RPMI7951 (cell line): ENCODE results near the gene TMEM37. TPM values are rescaled to one million over a fixed set of nuclear protein-coding genes. Genes with fewer than 3 reads are reported as not detected.

Experiments used
- DNase-seq: peaks from one replicate; pipeline ENCODE4 v3.0.0-alpha.2; 2012; ENCODE audit warnings: low read depth
- total RNA-seq: library from RNA; depleted of rRNA; stranded (reverse); fragments of >200 nt; shearing (Covaris generic); gene quantifications from 2 replicates; pipeline ENCODE4 v1.2.3, GENCODE V29; 2014

The TMEM37 gene
- total RNA-seq, 1 experiment from 2014 or later = not detected

DNA sequence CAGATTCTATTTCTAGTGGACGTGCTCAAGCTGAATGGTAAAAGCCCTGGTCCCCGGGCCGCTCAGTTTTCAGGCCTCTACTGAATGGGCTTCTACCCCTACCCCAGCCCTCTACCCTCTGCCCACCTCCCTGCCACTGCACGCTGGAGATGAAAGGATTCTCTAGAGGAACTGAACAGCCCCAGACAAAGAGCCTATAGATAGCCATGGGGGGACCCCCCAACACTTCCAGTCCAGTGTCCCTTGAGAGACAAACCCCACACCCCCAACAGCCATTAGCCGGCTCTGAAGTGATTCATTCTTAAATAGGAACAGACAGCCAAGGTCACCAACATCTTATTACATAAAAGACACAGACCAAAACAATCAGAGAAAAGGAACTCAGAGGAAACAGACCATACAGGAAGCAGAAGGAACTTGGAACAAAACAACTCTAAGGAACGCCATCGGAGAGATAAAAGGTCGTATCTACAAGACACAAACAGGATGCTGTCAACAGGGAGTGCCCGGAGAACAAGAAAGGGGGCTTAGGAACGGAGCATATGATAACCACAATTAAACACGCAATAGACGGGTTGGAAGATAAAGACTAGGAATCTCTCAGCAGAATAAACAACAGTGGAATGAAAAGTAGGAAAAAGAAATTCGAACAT lies 23.5 kb downstream of the TMEM37 start:
- DNase-seq = no peak

DNA sequence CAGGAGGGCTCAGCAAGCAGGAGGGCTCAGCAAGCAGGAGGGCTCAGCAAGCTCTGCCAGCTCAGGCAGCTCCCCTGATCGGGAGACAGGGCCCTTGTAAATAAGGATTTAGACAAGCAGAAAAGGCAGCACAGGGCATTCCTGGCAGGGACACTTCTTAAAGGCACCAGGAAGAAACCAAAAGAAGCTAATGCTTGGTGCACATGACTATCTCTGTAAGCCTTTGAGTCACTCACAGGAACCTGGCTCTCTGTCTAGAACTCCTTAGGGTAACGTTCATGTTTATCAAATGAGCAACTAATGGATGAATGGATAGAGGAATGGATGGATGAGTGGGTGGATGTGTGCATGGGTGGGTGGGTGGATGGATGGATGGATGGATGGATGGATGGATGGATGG lies 28.4 kb downstream of the TMEM37 start:
- DNase-seq = no peak

GRCh38 chr2:119461811-119462210 lies 30.2 kb downstream of the TMEM37 start:
- no peak for DNase-seq

DNA sequence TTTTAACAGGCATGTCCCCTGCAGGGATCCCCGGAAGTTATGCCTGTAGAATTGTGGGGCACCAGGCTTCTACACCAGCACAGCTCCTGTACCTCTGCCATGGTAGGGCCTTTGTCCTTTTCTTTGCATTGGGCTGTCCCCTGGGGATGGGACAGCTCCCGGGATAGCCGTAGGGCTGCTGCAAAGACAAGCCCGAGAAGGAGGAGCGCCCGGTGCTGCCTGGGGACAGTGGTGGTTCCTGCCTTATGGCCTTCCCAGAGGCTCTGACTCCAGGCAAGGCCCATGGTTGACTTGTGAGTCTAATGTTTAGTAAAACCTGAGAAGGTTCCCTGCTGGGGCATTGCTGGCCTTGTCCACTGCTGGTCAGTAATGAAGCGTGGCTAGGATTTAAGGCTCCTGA lies 30.9 kb downstream of the TMEM37 start:
- DNase-seq = no peak

DNA sequence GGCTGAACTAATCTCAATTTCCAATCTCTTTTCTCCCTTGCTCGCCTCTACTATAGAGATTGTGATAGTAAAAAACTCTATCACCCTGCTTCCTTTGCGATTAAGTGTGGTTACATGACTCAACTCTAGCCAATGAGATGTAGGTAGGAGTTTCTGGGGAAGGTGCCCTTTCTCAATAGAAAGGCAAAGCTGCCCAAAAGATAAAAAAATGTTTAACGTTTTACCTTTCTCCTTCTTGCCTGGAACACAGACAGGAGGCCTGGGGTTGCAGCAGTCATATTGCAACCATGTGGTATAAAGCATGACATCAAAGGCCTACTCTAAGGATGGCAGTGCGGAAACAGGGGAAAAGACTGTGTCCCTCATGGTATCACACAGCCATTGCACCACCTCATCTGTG lies 31.5 kb downstream of the TMEM37 start:
- no peak for DNase-seq

DNA sequence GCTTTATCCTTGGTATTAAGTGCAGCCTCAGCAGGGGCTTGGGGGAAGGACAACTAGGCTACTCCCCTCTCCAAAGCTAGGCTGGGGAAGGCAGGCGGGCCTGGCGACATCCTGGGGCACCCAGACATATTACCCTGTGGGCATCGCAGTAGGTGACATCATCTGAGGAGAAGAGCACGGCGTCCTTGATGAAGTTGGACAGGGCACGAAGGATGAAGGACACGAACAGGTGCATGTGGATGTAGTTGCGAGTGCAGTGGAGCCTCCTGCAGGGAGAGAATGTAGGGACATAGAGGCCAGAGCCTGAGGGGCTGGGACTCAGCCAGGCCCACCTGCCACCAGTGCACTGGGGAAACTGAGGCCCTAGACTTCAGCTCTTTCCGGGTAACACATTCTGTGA lies 32.3 kb downstream of the TMEM37 start:
- DNase-seq = no peak

DNA sequence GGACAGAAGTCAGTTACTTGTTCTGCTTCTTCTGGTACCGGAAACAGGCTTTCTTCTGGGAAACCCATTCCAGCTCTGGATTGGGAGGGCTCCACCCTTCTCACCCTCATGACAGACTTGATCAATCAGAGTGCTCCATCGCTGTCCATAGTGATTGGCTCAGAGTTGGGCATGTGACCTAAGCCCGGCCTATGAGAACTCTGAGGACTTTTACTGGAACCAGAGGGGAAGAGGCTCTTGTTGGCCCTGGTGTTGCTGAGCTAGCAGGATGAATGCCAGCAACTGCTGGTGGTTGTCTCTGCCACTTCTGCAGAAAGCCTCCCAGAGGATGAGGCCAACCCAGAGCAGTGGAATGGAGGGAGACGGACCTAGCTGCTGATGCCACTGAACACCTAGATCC lies 33.3 kb downstream of the TMEM37 start:
- peak; percentile 38 for DNase-seq

- DNase-seq = no peak
These were observed 34.0 kb downstream of the TMEM37 start for GRCh38 chr2:119465687-119466086.

DNA sequence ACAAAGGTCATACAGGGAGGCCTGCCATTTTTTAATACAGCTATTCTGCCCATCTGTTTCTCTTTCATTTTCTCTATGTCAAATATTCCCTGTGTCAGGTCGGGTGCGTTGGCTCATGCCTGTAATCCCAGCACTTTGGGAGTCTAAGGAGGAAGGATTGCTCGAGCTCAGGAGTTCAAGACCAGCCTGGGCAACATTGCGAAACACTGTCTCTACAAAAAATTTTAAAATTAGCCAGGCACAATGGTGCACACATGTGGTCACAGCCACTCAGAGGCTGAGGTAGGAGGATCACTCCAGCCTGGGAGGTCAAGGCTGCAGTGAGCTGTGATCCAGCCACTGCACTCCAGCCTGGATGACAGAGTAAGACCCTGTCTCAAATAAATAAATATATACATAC lies 34.7 kb downstream of the TMEM37 start:
- no peak for DNase-seq

GRCh38 chr2:119468154-119468955 lies 36.7 kb downstream of the TMEM37 start:
- DNase-seq = no peak

- DNase-seq = no peak
These were observed 37.5 kb downstream of the TMEM37 start for GRCh38 chr2:119469131-119469530.

DNA sequence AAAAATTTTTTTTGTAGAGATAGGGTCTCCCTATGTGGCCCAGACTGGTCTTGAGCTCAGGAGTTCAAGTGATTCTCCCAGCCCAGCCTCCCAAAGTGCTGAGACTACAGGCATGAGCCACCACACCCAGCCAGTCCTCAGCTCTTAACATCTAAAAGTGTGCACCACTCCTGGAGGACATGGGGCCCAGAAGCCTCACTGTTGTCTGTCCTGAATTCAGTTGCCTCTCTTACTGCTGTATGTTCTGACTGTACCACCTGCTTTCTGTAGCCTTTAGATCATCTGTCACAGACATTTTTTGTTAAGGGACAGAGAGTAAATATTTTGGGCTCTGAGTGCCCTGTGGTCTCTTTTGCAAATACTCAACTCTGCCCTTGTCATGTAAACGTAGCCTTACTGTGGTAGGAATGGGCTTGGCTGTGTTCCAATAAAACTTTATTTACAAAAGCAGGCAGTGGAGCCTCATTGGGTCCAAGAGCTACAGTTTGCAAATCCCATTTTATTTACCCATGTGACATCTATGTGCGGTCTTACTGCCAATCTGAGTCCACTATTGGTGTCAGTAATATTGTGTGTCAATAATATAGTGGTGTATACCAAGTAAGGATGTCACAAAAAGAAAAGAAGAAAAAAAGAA lies 38.1 kb downstream of the TMEM37 start:
- DNase-seq = no peak

DNA sequence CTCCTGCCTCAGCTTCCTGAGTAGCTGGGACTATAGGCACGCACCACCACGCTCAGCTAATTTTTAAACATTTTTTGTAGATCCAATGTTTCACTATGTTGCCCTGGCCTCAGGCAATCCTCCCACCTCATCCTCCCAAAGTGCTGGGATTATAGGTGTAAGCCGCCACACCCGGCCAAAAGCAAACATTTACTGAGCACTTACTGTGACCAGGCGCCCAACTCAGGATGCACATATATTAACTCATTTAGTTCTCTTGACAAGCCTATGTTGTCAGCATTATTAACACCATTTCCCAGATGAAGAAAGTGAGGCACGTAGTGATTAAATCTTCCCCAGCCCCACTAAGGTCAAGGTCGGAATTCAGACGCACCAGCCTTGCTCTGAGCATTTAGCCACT lies 41.1 kb downstream of the TMEM37 start:
- DNase-seq = no peak

- DNase-seq = no peak
These were observed 42.1 kb downstream of the TMEM37 start for GRCh38 chr2:119473621-119474370.

- DNase-seq = no peak
These were observed 42.9 kb downstream of the TMEM37 start for GRCh38 chr2:119474371-119475224.

GRCh38 chr2:119475225-119475856 lies 43.7 kb downstream of the TMEM37 start:
- DNase-seq = no peak

GRCh38 chr2:119475857-119476244 lies 44.2 kb downstream of the TMEM37 start:
- no peak for DNase-seq

DNA sequence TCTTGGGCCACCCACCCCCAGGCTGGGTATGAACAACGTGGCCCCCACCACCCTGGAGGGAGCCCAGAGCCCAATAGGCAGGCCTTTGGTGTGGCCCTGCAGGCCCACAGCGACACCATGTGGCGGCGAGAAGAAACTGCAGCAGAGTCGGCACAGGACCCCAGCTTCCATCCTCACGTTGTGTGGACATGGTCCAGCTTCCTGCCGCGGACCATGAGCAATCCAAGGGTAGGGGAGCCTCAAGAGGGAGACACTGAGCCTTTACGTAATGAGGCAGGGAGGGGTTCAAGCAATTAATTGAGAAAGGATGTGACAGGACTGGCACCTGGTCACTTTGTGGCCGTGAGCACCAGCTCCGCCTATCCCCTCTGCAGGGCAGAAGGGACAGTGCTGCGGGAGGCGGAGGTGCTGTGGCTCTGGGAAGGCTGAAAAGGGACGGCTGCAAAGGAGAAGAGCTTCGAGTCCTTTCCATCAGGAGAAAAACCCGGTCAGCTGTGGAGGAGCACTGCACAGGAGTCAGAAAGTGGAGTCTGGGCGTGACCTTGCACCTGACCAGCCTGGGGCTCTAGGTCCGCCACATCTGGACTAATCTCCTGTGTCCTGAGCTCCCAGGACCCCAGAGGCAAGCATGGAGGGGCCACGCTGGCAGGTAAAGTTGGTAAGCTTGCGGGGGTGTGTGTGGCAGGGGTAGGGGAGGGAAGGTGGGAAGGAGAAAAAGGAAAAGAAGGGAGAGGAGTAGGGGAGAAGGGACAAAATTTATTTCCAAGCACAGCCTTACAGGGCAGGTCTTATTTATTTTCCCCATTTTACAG lies 44.9 kb downstream of the TMEM37 start:
- peak; percentile 37 for DNase-seq

GRCh38 chr2:119477113-119477505 lies 45.5 kb downstream of the TMEM37 start:
- DNase-seq = no peak
